ENCODE measurements around the gene EMD.
A peak's percentile ranks its signal among the peaks of the same experiment; 100 is the strongest.
"Not testable (repeated sequence)": the region's sequence is repeated elsewhere in the genome, so short reads cannot be mapped to it uniquely, and the experiment has no call there.

EMD gene

DNA sequence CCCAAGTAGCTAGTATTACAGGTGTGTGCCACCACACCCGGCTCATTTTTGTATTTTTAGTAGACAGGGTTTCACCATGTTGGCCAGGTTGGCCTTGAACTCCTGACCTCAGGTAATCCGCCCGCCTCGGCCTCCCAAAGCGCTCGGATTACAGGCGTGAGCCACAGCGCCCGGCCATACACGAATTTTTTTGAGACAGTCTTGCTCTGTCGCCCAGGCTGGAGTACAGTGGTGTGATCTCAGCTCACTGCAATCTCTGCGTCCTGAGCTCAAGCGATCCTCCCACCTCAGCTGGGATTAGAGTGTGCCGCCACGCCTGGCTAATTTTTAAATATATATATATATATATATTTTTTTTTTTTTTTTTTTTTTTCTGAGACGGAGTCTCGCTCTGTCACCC, 17.3 kb downstream of the EMD start:
- DNase-seq (ENCODE audit: low read depth) = not testable (repeated sequence)

DNA sequence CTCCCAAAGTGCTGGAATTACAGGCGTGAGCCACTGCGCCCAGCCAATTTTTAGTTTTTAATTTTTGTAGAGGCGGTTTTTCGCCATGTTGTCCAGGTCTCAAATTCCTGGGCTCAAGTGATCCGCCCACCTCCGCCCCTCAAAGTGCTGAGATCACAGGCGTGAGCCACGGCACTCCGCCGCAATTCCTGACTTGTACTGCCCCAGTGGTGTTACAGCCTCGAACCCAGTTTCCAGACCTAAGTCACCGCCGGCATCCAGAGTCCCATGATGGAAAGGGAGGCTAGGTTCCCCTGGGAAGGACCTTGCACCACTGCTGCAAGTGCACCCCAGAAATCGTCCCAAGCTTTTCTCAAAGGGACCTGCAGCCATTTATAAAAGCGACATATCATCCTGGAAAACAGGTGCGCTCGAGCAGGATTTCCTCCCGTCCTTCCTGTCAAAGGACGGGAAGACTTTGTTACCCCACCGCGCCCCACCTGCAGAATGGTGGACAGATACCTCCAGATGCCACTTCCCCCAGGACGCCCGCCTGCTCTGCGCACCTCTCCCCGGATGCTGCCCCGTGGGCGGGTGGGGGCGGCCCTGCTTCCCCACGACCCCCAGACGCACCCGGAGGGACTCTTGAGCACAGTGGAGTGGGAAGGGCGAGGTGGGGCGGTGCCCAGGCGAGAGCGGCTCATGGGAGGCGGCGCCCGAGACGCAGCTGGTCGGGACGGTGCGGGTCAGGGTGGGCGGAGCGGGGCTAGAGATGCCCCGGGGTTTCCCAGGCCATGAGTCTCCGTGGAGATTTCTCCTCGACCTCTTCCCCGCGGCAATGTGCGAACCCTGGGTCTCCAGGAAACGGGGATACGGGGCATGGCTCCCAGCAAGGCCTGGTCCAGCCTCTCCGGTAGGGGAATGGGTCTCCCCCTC, 18.1 kb downstream of the EMD start:
- peak; percentile 67 for DNase-seq (ENCODE audit: low read depth)

DNA sequence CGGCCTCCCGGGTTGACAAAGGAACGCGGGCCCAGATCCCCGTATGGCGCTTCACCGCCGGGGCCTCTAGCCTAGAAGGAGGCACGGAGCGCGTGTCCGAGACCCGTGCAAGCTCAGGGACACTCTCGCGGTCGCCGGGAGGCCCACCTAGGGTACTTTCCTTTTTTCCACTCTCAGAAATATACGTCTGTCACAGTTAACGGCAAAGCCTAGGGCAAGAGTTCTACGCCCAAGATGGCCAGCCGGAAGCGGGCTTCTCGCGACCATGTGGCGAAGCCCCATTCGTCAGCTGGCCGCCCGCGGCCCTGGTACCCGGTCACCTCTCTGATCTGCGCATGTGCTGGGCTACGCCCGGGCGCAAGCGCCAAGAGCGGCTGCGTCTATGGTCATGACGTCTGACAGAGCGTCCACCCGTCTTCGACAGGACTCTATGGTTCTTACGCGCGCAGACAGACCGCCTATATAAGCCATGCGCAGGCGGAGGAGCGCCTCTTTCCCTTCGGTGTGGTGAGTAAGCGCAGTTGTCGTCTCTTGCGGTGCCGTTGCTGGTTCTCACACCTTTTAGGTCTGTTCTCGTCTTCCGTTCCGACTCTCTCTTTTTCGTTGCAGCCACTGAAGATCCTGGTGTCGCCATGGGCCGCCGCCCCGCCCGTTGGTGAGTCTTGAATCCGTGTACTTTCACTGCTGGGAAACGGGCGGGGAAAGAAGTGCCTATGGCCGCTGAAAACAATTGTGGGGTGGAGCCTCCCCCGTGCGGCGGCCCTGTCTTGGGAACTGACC, 19.0 kb downstream of the EMD start, which contains the start of gene RPL10:
TSS of gene RPL10 (plus strand) at position 490 of the 780 bp plus-strand sequence. CDS start at position 633, 143 bp downstream.
- peak; percentile 86 for DNase-seq (ENCODE audit: low read depth)

DNA sequence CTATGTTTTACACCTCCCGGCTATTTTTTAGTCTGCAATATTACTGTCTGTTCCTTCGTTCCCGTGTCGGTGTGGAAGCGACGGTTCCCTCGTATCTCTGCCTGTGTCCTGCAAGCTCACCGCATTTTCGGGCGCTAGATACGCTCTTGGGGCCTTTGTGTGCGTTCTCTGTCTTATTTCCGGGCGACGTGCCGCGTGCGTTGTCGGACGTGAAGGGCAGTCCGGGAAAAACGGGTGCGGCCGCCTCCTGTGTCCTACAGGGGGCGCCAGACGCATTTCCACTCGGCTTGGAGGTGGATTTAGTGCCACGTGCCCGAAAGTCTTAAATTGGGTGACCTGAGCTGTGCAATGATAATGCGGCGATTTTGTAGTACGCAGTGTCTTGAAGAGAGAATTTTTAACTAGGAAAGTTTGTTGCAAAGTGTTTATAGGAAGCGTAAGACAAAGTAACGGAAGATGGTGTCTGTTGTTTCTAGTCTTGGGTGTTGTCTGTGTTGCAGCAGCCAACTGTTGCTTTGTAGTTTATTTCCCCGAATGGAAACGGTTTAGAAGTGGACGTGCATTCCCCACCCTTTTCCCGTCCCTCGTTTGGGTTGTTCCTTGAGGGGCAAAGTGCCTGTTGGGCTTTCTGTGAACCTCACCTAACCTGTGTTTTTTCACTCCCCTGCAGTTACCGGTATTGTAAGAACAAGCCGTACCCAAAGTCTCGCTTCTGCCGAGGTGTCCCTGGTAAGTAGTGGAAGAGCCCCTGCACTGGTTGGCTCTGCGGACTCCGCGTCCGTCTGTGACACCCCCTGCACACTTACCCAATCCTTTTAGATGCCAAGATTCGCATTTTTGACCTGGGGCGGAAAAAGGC, 19.8 kb downstream of the EMD start:
- peak; percentile 64 for DNase-seq (ENCODE audit: low read depth)

DNA sequence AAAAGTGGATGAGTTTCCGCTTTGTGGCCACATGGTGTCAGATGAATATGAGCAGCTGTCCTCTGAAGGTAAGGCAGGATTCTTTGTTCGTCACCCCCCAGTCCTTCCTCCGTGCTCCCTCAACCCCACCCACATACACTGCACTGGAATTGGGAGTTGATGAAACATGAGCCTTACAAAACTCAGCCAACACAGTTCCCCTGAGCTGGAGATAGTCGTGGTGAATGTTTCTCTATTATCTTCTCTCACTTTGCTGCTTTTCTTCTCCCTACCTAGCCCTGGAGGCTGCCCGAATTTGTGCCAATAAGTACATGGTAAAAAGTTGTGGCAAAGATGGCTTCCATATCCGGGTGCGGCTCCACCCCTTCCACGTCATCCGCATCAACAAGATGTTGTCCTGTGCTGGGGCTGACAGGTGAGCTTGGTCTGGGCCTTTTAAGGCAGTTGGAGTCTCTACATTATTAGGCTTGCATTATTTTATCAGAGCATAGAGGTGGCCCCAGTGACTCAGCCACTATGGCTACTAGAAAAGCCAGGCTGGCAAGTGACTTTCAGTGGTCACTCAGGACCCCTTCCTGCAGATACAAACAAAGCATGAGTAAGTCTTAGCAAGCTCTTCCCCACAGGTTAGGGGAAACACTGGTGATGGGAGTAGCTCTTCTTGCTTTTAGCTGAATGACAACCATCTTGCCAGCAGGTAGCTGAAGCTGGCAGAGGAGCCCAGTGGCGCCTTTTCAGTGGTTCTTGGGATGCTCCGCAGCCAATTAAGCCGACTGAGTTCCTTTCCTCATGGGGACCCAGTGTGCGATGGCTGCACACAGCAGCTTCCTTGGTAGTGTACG, 20.7 kb downstream of the EMD start:
- DNase-seq (ENCODE audit: low read depth) = no peak

DNA sequence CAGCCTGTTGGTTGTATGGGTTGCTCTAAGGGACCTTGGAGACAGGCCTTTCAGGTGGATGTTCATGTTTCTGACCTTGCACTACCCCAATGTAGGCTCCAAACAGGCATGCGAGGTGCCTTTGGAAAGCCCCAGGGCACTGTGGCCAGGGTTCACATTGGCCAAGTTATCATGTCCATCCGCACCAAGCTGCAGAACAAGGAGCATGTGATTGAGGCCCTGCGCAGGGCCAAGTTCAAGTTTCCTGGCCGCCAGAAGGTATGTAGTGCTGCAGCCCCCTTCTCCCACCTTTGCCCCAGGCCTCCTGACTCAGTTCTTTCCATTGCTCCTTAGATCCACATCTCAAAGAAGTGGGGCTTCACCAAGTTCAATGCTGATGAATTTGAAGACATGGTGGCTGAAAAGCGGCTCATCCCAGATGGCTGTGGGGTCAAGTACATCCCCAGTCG, 21.3 kb downstream of the EMD start:
- DNase-seq (ENCODE audit: low read depth) = not testable (repeated sequence)

DNA sequence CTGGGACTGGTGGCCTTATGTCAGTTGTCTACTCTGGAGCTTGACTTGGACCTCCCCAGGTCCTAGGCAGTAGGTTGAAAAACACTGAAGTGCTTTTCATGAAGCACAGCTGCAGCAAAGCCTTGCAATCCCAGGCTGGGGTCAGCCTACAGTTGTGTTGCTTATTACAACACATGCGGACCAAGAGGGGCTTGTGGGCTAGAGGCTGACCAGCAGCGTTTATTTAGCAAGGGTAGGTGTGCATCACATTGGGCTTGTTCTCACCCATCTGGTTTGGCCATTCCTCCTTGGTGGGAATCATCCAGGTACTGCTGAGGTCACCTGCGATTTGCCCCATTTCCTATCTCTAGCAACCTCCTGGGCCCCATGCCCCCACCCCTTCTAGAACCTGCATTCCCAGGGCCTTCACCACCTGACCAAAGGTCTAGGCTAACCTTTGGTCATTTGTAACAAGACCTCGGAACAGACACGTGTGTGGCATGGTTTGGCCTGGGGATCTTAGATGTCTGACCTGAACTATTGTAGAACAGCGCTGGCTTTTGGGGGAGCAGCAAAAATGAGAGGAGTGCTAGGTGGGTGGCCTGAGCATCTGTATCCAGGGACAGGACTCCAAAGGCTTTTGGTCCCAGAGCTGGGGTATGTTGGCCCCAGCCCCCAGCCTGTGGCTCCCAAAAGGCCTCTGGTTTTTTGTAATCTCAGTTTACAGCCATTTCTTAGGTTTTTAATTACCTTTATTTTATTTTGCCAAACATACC, 22.1 kb downstream of the EMD start:
- DNase-seq (ENCODE audit: low read depth) = no peak

DNA sequence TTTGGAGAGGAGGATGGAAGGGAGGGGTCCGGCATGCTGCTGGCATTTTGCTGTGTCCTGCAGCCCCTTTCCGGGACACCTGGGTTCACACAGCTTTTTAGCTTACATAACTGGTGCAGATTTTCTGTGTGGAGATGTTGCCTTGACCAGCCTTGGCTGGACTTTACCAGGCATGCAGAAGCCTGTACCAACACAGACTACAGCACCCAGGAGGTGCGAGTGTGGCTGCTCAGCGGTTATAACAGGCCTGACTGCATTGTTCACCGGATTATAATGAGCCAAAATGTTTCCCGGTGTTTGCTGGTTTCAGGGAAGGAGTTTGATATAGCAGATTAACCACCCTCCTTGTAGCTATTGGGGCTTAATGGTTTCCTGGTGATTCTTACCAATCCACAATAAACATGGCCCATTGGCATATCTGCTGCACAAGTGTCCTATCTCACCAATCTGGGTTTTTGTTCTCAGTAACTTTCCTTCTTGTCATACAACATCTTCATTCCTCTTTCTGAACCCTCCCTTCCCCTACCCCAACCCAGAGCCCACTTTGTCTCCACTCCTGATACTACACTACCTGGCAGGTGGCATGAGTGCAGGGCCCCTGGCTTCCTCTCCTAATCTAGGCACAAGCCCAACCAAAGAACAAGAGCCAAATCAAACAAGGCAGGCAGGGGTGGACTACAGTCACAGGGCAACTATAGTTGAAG, 23.0 kb downstream of the EMD start:
- no peak for DNase-seq (ENCODE audit: low read depth)

DNA sequence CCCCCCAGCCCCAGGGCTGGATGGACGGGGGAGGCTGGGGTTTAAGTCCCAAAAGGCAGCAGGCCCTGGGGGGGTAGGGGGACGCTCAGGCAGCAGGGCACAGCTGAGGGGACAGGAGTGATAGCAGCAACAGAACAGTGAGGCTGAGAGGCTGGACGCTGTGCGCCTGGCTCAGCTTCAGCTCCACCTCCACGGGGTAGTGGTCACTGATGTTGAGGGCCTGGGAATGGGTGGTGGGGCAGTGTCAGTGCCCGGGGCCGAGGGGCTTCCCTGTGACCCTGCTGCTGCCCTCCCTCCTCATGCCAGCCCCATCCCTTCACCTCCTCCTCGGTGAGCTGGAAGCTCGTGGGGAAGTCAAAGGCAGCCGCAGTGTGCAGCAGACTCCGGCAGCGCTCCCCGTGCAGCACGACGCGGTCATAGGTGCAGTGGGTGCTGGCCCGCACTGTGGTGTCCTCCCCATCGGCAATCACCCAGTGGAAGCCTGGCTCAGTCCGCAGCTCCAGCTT, 23.6 kb downstream of the EMD start:
- no peak for DNase-seq (ENCODE audit: low read depth)

DNA sequence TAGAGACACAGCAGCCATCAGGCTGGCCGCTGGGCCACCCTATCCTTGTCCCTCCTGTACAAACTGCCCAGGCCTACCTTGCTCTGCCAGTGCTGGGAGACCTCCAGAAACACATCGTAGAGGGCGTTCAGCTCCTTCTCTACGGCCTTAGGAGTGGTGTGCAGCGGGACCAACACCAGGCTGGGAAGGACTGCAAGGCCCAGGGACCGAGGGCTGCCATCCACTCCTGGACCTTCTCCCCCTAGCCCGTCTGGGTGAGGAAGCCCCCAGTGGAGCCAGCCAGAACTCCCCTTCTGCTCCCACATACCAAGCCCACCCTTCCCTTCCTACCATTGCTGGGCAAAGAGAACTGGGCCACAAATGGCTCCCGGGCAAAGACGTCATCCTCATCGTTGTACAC, 24.1 kb downstream of the EMD start:
- no peak for DNase-seq (ENCODE audit: low read depth)

DNA sequence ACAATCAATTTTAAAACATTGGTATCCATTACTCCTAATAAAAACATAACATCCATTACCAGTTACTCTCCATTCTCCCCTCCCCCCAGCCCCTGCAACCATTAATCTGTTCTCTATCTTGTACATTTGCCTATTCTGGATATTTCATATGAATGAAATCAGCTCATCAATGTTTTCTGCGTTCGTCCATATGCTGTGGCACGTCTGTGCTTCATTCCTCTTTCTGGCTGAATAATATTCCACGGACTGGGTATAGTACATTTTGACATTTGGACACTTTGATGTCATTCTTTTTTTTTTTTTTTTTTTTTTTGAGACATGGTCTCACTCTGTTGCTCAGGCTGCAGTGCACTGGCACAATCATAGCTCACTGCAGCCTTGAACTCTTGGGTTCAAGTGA, 24.8 kb downstream of the EMD start:
- no peak for DNase-seq (ENCODE audit: low read depth)

DNA sequence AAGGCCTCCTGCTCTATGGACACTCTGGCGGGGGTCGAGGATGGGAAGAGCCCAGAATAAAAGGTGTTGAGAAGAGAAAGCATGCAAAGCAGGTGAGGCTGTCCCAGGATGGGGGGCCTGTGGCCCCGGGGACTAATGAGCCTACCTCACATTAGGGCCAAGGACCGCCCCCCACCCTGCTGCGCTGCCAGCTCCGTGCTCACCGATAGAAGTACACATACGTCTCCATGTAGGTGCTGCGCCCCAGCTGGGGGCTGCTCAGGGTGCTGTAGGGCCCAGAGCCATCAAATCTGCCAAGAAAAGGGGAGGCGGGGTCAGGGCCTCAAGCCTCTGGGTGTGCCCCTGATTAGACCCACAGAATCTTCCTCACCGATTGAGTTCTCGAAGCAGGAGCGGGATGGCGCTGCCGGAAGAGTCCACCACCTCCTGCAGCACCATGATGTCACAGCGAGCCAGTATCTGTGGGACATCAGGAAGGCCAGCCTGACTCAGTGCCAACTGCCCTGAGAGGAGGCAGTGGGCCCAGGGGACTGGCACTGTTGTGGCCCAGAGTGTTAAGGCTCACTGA, 25.6 kb downstream of the EMD start:
- DNase-seq (ENCODE audit: low read depth) = no peak

DNA sequence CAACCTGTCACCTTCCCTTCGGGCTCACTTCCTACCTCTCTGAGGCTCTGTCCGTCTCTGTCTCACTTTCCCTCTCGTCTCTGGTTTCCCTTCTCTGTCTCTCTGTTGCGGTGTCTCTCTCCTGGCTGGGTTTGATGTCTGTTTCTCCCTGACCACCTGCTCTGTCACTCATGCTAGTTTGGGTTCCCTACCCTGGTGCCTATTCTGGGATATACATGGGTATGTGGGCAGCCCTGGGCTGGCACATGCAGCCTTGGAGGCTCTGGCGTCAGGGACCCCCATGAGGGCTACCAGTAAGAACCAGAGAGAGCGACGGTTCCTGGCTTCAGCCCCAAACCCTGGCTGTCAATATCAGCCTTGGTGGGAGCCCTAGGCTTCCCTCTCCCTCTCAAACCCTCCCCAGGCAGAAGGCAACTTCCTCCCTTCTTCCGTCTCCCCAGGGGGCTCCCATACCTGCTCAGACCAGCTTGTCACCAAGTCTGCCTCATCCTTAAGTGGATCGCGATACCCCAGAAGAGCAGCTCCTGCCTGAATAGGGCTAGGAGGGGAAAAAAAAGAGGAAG, 29.6 kb downstream of the EMD start:
- no peak for DNase-seq (ENCODE audit: low read depth)

DNA sequence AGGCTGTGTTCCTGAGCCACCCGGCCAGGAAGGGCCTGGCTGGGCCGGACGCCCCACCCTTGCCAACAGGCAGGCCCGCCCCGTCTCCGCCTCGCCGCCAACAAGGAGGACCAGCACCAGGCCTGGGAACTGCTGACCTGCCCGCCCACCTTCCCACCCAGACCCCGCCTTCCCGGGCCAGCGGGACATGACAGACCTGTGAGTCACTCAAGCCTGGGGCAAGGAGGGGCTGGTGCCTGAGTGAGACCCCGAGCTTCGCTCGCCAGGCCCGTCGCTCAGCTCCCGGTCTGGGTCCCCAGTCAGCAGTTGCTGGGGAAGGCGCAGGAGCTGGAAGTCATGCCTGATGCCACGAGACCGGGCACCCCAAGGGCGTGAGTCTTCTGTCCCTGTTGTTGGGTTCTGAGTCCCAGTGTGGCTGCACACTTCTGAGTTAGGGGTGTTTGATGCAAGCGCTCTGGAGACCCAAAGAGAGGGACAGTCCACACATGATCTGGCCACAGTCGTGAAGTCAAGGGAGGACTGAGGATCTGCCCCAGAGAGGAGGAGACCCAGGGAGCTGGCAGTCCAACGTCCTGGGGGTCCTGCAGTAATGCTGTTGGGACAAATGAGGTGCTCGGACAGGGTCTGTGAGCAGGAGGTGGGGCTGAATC, 30.3 kb downstream of the EMD start, which contains the start of gene DNASE1L1:
TSS of gene DNASE1L1 (minus strand) at position 33 of the 650 bp plus-strand sequence. CDS start 3,686 bp downstream, outside the sequence.
- no peak for DNase-seq (ENCODE audit: low read depth)

DNA sequence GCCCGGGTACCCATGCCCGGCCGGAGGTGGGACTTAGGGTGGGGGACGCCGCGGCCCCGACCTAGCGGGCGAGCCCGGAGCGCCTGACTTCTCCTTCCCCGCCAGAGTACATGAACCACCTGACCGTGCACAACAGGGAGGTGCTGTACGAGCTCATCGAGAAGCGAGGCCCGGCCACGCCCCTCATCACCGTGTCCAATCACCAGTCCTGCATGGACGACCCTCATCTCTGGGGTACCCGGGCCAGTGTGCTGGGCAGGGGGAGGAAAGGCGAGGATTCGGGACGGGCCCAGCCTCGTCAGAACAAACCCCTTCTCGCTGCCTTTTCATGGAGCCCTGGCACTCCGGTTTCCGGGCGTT, 32.9 kb downstream of the EMD start:
- DNase-seq (ENCODE audit: low read depth) = peak; percentile 51

DNA sequence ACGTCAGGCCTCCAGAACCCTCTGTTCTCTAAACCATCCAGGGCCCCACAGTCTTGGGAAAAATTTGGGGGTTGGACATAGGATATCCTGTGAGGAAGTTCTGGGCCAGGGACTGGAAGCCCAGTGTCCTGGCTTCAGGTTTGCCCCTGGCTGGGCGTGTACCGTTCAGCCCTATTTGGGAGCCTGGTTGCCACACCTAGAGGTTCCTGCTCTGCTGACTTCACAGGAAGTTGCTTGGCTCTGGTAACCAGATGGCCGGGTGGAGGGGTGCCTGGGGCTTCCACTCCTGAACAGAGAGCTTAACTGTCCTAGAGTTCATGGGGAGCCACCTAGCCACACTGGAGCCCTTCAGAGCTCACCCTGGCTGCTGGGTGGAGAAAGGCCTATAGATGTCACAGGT, 33.4 kb downstream of the EMD start:
- DNase-seq (ENCODE audit: low read depth) = no peak

DNA sequence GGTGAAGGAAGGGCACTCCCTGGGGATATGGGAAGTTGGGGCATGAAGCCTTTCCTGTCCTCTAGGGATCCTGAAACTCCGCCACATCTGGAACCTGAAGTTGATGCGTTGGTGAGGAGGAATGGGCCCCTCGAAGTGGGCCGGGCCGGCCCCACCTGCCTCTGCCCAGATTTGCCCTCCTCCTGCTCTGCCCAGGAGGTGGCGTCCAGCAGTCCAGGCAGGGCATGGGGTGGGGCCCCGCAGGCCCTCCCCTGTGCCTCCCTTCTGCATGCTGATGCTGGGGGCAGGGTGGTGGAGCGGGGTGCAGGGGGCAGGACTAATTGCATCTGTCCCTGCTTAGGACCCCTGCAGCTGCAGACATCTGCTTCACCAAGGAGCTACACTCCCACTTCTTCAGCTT, 34.0 kb downstream of the EMD start:
- no peak for DNase-seq (ENCODE audit: low read depth)

DNA sequence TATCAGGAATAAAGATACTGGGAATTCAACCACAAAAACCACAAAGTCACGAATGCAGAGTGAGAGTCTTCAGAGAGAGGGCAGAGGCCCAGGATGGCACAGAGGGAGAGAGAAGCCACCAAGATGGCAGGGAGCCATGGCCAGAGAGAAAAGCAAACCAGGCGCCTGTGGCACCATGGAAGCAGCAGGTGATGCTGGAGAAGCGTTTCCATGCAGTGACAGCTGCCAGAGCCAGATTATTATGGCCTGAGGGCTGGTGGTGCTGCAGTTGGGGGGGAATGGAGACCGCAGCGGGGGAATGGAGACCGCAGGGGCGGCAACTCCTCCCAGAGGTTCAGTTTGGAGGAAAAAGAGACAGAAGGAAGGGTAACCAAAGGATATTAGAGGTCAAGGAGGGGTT, 38.1 kb downstream of the EMD start:
- no peak for DNase-seq (ENCODE audit: low read depth)

Measured in activated T-cell treated with anti-CD3 and anti-CD28 coated beads for 48 hours (primary cell).